ENCODE data around the gene SPAG16.
"Not testable (repeated sequence)": the region's sequence is repeated elsewhere in the genome, so short reads cannot be mapped to it uniquely, and the experiment has no call there.

SPAG16 gene

DNA sequence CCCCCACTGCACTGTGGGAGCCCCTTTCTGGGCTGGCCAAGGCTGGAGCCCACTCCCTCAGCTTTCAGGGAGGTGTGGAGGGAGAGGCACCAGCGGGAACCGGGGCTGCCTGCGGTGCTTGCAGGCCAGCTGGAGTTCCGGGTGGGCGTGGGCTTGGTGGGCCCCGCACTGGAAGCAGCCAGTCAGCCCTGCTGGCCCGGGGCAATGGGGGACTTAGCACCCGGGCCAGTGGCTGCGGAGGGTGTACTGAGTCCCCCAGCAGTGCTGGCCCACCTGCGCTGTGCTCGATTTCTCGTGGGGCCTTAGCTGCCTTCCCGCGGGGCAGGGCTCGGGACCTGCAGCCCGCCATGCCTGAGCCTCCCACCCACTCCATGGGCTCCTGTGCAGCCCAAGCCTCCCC, 434.1 kb downstream of the SPAG16 start:
- not testable (repeated sequence) for DNase-seq

GRCh38 chr2:213722565-213722964, 438.3 kb downstream of the SPAG16 start:
- DNase-seq = no peak

- no peak for DNase-seq
Observed at GRCh38 chr2:213723041-213723560, 438.8 kb downstream of the SPAG16 start.

DNA sequence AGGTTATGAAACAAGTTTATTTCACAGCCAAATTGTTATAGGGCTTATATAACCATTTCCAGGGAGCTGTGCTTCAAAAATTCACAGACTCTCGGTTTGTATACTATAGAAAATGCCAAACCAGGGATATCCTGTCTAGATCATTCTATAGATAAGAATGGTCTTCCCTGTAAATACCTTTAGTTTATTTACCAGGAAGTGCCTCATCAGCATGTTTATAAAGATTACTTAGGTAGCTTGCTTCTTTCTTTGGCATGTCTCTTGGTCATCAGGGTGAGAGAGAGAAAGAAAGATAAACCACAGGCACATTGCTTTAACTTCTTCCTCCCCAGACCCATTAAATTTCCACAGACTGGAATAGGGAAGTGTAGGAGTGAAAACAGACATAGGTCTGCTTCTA, 439.4 kb downstream of the SPAG16 start:
- no peak for DNase-seq

DNA sequence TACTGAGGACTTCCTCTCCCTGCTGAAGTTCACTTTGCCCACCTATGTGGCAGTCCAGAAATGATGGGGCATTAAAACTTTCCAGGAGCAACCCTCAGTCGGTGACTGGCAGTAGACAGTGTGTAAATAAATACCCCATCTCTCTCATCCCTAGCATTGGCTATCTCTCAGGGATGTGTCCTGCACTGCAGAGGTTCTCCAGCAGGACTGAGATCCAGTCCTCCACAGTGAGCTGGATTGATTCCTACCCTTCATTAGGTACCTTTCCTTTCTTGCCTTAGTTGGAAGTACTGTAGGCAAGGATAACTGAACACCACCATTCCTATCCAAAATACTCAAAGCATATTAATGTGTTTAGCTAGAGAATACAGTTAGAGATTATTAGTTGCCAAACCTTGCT, 441.8 kb downstream of the SPAG16 start:
- DNase-seq = no peak

- DNase-seq = no peak
Observed at GRCh38 chr2:213733893-213734292, 449.6 kb downstream of the SPAG16 start.

- DNase-seq = no peak
Observed at GRCh38 chr2:213740453-213740852, 456.2 kb downstream of the SPAG16 start.

DNA sequence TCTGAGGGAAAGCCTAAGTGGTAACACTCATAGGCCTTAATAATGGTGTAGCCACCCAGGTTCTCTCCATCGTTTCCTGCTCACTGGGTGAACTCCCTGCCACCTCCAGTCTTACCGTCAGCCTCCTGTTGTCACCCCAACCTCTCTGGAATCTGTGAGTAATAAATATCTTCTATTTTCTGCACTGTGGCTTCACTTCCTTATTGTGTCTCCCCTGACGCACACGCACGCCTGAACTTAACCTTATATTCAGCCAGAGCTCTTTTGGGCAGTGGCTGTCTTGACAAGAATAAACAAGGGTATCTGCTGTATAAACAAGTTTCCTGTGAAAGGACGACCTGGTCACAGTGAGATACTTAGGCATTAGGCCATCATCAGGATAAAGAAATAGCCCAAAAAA, 467.2 kb downstream of the SPAG16 start:
- DNase-seq = no peak

GRCh38 chr2:213752575-213752974, 468.3 kb downstream of the SPAG16 start:
- no peak for DNase-seq

GRCh38 chr2:213757525-213757924, 473.3 kb downstream of the SPAG16 start:
- DNase-seq = no peak

GRCh38 chr2:213763354-213763753, 479.1 kb downstream of the SPAG16 start:
- no peak for DNase-seq

- no peak for DNase-seq
Observed at GRCh38 chr2:213763963-213764362, 479.7 kb downstream of the SPAG16 start.

DNA sequence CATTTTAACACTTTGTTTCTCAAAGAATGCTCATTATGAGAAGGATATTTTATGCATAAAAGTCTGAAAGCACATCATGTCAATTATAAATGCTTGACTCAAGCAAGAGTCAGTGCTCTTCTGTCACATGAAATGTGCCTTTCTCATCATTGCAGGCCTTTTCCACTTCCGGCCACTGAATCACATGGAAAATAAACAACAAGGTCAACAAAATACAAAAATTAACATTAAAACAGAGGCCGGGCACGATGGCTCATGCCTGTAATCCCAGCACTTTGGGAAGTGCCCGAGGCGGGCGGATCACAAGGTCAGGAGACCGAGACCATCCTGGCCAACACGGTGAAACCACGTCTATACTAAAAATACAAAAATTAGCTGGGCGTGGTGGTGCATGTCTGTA, 480.6 kb downstream of the SPAG16 start:
- DNase-seq = no peak

DNA sequence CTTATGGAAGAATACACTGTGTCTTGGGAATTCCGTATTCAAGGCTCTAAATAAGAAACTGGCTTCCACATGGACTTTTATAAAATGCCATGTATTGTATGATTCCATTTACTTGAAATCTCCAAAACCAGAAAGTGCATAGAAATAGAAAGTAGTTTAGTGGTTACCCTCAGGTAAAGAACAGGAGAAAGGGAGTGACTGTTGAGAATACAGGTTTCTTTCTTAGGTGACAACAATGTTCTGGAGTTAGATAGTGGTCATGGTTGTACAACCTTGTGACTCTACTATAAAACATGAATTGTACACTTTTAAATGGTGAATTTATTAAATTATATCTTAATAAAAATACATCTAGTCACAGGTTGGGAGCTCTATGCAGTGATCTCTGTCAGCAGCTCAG, 481.8 kb downstream of the SPAG16 start:
- DNase-seq = no peak

DNA sequence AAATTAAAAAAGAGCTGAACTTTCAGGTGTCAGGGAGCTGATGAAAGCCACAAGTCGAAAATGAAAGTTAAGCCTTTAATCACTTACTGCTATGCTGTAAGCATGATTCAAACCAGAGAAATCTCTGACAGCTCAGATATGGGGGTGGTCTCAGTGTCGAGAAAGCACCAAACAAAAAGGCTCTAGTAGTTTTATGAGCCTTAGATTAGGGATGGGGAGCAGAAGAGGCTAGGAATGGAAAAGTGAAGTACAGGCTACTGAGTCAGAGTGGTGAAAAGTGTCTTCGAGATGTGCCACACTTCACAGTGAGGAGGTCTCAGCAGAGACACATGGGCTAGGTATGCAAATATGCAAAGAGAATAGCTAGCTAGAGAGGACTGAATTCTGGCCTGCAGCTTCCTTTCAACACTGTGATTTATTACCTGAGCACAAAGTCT, 482.2 kb downstream of the SPAG16 start:
- no peak for DNase-seq

GRCh38 chr2:213787869-213788268, 503.6 kb downstream of the SPAG16 start:
- no peak for DNase-seq

- no peak for DNase-seq
Observed at GRCh38 chr2:213789940-213790339, 505.7 kb downstream of the SPAG16 start.

DNA sequence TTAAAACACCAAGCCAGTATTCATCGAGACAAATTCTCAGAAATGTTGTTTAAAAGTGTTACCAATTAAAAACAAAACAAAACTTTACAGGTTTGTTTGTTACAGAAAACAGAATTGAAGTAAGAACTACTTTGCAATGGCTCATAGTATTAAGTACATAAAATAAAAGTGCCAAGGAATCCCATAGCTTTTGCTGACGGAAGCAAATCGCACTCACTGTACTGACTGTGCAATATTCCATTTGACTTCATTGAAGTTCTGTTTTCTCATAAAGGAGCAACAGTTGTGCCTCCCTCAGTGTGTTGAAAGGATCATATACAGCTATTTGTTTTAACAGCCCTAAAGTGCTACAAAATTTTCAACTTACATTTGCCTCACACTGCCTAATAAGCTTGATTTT, 507.8 kb downstream of the SPAG16 start:
- DNase-seq = no peak

- no peak for DNase-seq
Observed at GRCh38 chr2:213806125-213806726, 522.0 kb downstream of the SPAG16 start.

DNA sequence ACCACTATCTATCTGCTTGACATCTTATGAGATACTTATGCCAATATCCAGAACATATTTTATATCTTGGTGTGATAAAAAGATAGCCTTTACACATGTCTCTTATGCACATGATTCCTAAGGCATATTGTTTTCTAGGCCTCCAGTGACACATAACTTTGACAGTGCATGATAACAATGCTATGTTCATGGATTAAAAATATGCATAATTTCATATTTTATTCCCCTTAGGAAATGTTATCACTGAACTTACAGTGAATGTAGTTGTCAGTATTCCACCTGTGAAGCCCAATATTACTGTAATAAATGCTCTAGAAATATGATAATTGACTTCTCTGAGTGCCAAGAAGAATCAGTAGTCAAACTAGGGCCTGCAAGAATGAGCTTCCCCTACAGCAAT, 532.3 kb downstream of the SPAG16 start:
- DNase-seq = no peak

DNA sequence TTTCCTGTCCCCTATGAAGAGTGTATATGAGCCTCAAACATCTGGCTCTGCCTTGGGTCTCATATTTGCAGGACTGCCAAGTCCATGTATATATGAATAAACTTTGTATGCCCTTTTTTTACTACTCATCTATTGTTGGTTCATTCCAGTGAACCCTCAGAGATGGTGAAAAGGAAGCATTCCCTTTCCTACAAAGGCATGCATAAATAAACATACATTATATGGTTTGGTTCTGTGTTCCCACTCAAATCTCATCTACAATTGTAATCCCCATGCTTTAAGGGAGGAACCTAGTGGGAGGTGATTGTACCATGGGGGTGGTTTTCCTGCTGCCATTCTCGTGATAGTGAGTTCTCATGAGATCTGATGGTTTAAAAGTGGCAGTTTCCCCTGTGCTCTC, 534.2 kb downstream of the SPAG16 start:
- no peak for DNase-seq

- no peak for DNase-seq
Observed at GRCh38 chr2:213834331-213834730, 550.1 kb downstream of the SPAG16 start.

GRCh38 chr2:213834746-213835145, 550.5 kb downstream of the SPAG16 start:
- DNase-seq = no peak

DNA sequence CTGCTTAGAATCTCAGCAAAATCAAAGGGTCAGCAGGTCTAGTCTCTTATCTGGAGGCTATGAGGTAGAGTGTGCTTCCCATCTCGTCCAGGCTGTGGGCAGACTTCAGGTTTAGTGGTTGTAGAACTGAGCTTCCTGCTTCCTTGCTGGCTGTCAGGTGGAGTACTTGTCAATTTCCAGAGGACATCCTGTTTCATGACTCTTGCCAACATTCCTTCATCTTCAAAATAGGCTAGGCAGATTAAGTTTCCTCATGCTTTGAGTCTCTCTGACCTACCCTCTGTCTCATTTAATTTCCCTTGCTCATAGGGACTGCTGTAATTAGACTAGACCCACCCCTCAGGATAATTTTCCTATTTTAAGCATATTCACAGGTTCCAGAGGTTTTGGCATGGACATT, 562.6 kb downstream of the SPAG16 start:
- no peak for DNase-seq

GRCh38 chr2:213847316-213847715, 563.1 kb downstream of the SPAG16 start:
- no peak for DNase-seq

Measured in activated CD8-positive, alpha-beta memory T cell treated with anti-CD3 and anti-CD28 coated beads, Interleukin-2, amount 50 U/mL, for 48 hours (primary cell).